IPS DF 6.9 (cell line): ENCODE results near the gene ACE.

Experiments used
- DNase-seq: peaks from one replicate; pipeline ENCODE4 v3.0.0-alpha.2; 2013; ENCODE audit warnings: low read depth, low spot score
- H3K27ac ChIP-seq: one replicate; pipeline ENCODE4 v1.5.1; 2013; ENCODE audit warnings: low read length, control low read depth
- H3K27me3 ChIP-seq: 2 replicates; pipeline ENCODE4 v1.6.1; 2013; ENCODE audit warnings: mild to moderate bottlenecking, low read length; ENCODE audit not compliant: control insufficient read depth, insufficient read depth
- H3K36me3 ChIP-seq: 2 replicates; pipeline ENCODE4 v1.6.1; 2013; ENCODE audit warnings: low read length; ENCODE audit not compliant: control insufficient read depth, insufficient read depth
- H3K4me1 ChIP-seq: 2 replicates; pipeline ENCODE4 v1.6.1; 2013; ENCODE audit warnings: low read length; ENCODE audit not compliant: control insufficient read depth, insufficient read depth
- H3K4me3 ChIP-seq: 2 replicates; pipeline ENCODE4 v1.5.1; 2013; ENCODE audit warnings: mild to moderate bottlenecking, low read length
- H3K9me3 ChIP-seq: 2 replicates; pipeline ENCODE4 v1.6.1; 2013; ENCODE audit warnings: low read length, inconsistent platforms; ENCODE audit not compliant: control insufficient read depth, insufficient read depth
- WGBS: extraction: QIAGEN DNeasy Blood & Tissue Kit; methylation state at CpG from one replicate; pipeline ENCODE4 v1.1.7; 2013; ENCODE audit warnings: mixed read lengths, missing lambda C conversion rate; ENCODE audit not compliant: insufficient read length, insufficient coverage; 5-methylcytosine and 5-hydroxymethylcytosine counted together

The ACE gene

GRCh38 chr17:63537991-63538692 lies 61.3 kb downstream of the ACE start:
- no peak overlapping the region for H3K27ac ChIP-seq
- peak overlapping the region; percentile 7; the same call in 1 of the 2 replicates for H3K4me3 ChIP-seq
- H3K27me3 ChIP-seq = peaks cover 2% of the 10 kb centered on the region; the same call in 1 of the 2 replicates
- H3K36me3 ChIP-seq = no peaks in the 10 kb centered on the region
- DNase-seq = no peak
- H3K4me1 ChIP-seq = no peaks in the 10 kb centered on the region
- no peaks in the 10 kb centered on the region for H3K9me3 ChIP-seq
- WGBS = no CpG with 5 or more reads among the region's 62 CpGs

- H3K36me3 ChIP-seq = no peaks in the 10 kb centered on the region
- peak overlapping the region; percentile 0; the same call in 1 of the 2 replicates for H3K4me3 ChIP-seq
- WGBS = no CpG with 5 or more reads among the region's 9 CpGs
- no peaks in the 10 kb centered on the region for H3K9me3 ChIP-seq
- peaks cover 2% of the 10 kb centered on the region; the same call in 1 of the 2 replicates for H3K27me3 ChIP-seq
- H3K4me1 ChIP-seq = peaks cover under 1% of the 10 kb centered on the region; the same call in 1 of the 2 replicates
- no peak overlapping the region for H3K27ac ChIP-seq
- no peak for DNase-seq
Observed at GRCh38 chr17:63538693-63539595, 62.1 kb downstream of the ACE start.

GRCh38 chr17:63540590-63540989 lies 63.7 kb downstream of the ACE start:
- Histone ChIP-seq H3K9me3 (no peaks in the 10 kb centered on the region), H3K4me3 (no peak overlapping the region), H3K36me3 (no peaks in the 10 kb centered on the region), H3K4me1 (peaks cover 4% of the 10 kb centered on the region; the same call in 1 of the 2 replicates), H3K27ac (no peak overlapping the region), H3K27me3 (peaks cover 2% of the 10 kb centered on the region; the same call in 1 of the 2 replicates)
- WGBS = no CpG with 5 or more reads among the region's 4 CpGs
- DNase-seq = no peak

- no peak for DNase-seq
- Histone ChIP-seq H3K27ac (no peak overlapping the region), H3K4me3 (no peak overlapping the region), H3K27me3 (peaks cover 2% of the 10 kb centered on the region; the same call in 1 of the 2 replicates), H3K4me1 (peaks cover 4% of the 10 kb centered on the region; the same call in 1 of the 2 replicates), H3K36me3 (no peaks in the 10 kb centered on the region), H3K9me3 (no peaks in the 10 kb centered on the region)
- no CpG with 5 or more reads among the region's 9 CpGs for WGBS
Observed at GRCh38 chr17:63542218-63542545, 65.3 kb downstream of the ACE start.

GRCh38 chr17:63542942-63543821 lies 66.3 kb downstream of the ACE start:
- Histone ChIP-seq H3K27ac (no peak overlapping the region), H3K9me3 (no peaks in the 10 kb centered on the region), H3K4me3 (no peak overlapping the region), H3K27me3 (peaks cover 2% of the 10 kb centered on the region; the same call in 1 of the 2 replicates), H3K36me3 (no peaks in the 10 kb centered on the region), H3K4me1 (peaks cover 4% of the 10 kb centered on the region; the same call in 1 of the 2 replicates)
- DNase-seq = no peak
- no CpG with 5 or more reads among the region's 15 CpGs for WGBS

GRCh38 chr17:63543822-63544420 lies 67.1 kb downstream of the ACE start:
- Histone ChIP-seq H3K27ac (no peak overlapping the region), H3K36me3 (no peaks in the 10 kb centered on the region), H3K27me3 (peaks cover 2% of the 10 kb centered on the region; the same call in 1 of the 2 replicates), H3K4me1 (peaks cover 4% of the 10 kb centered on the region; the same call in 1 of the 2 replicates), H3K4me3 (no peak overlapping the region), H3K9me3 (no peaks in the 10 kb centered on the region)
- no peak for DNase-seq

- no CpG with 5 or more reads among the region's 13 CpGs for WGBS
- H3K4me1 ChIP-seq = peaks cover 4% of the 10 kb centered on the region; the same call in 1 of the 2 replicates
- H3K4me3 ChIP-seq = no peak overlapping the region
- no peak overlapping the region for H3K27ac ChIP-seq
- H3K9me3 ChIP-seq = no peaks in the 10 kb centered on the region
- no peaks in the 10 kb centered on the region for H3K36me3 ChIP-seq
- no peaks in the 10 kb centered on the region for H3K27me3 ChIP-seq
- no peak for DNase-seq
Observed at GRCh38 chr17:63544467-63545301, 67.8 kb downstream of the ACE start.

GRCh38 chr17:63546308-63547082 lies 69.6 kb downstream of the ACE start:
- H3K27me3 ChIP-seq = no peaks in the 10 kb centered on the region
- no peaks in the 10 kb centered on the region for H3K9me3 ChIP-seq
- peaks cover 4% of the 10 kb centered on the region; the same call in 1 of the 2 replicates for H3K4me1 ChIP-seq
- DNase-seq = no peak
- H3K27ac ChIP-seq = no peak overlapping the region
- no CpG with 5 or more reads among the region's 9 CpGs for WGBS
- H3K4me3 ChIP-seq = no peak overlapping the region
- no peaks in the 10 kb centered on the region for H3K36me3 ChIP-seq

GRCh38 chr17:63547083-63547523 lies 70.2 kb downstream of the ACE start:
- H3K27me3 ChIP-seq = no peaks in the 10 kb centered on the region
- WGBS = no CpG with 5 or more reads among the region's 5 CpGs
- no peaks in the 10 kb centered on the region for H3K9me3 ChIP-seq
- H3K36me3 ChIP-seq = no peaks in the 10 kb centered on the region
- no peak overlapping the region for H3K27ac ChIP-seq
- DNase-seq = no peak
- H3K4me3 ChIP-seq = no peak overlapping the region
- peaks cover 4% of the 10 kb centered on the region; the same call in 1 of the 2 replicates for H3K4me1 ChIP-seq
